Endometrial microvascular endothelial cells (primary cell): Measurements from ENCODE around the gene ETS1. TPM values are rescaled to one million over a fixed set of nuclear protein-coding genes. Genes with fewer than 3 reads are reported as not detected.
"Not testable (repeated sequence)": the region's sequence is repeated elsewhere in the genome, so short reads cannot be mapped to it uniquely, and the experiment has no call there.

Experiments
- in situ Hi-C: cut with HindIII; loops from 2 replicates; pipeline ENCODE4 v1.10.0; 2017; ENCODE audit warnings: low sequenced_read_pairs, low pct_unique_long_range_greater_than_20kb; ENCODE audit errors: inconsistent ontology term
- total RNA-seq: library from RNA; depleted of rRNA; stranded (reverse); fragments of >200 nt; gene quantifications from one replicate; pipeline ENCODE4 v1.2.3, GENCODE V29; 2015; ENCODE audit errors: inconsistent ontology term

ETS1 gene
- total RNA-seq, 1 donor from 2014 or later, result 35.4 TPM

DNA sequence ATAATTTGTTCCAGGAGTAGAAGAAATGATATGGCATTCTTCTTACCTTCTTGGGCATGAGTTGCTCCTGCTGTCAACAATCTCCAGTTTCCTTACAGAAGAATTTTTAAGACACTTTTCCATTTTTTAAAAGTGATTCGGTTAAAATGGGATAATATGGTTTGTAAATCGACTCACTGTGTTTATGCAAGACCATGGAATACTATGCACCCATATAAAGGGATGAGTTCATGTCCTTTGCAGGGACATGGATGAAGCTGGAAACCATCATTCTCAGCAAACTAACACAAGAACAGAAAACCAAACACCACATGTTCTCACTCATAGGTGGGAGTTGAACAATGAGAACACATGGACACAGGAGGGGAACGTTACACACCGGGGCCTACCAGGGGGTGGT lies 136.9 kb downstream of the ETS1 start:
- in situ Hi-C loops, result not testable (repeated sequence)

DNA sequence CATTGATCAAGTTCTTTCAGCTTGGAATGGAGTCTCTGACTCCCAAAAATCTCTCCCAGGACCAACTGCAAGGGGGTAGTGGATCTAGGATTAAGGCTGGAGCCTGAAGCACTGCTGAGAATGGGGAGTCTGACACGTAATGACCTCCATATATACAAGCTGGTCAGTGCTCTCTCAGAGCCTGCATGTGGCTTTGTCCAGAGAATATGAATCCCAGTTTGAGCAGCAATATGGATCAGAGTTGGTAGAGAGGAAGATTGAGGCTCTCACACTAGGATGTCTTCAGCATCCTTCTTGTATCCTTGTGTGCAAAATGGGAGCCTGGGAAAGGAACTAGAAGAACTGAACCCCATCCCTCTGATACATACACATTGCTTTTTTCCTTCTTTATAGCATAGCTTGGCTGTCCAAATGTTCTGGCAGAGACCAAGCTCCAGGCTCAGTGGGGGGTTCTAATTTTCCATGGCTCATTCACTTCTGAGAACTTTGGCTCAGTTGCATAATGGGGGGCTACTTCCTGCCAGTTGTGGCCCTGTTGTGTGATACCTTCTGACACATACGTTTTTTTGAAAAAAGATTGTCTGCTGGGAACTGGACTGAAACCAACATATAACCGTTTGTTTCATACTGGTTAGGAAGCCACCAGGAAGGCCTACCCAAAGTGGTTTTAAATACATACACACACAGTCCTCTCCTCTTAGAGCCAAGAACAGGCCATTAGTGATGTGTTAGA lies 138.2 kb downstream of the ETS1 start:
- in situ Hi-C loops, result no loop called here

DNA sequence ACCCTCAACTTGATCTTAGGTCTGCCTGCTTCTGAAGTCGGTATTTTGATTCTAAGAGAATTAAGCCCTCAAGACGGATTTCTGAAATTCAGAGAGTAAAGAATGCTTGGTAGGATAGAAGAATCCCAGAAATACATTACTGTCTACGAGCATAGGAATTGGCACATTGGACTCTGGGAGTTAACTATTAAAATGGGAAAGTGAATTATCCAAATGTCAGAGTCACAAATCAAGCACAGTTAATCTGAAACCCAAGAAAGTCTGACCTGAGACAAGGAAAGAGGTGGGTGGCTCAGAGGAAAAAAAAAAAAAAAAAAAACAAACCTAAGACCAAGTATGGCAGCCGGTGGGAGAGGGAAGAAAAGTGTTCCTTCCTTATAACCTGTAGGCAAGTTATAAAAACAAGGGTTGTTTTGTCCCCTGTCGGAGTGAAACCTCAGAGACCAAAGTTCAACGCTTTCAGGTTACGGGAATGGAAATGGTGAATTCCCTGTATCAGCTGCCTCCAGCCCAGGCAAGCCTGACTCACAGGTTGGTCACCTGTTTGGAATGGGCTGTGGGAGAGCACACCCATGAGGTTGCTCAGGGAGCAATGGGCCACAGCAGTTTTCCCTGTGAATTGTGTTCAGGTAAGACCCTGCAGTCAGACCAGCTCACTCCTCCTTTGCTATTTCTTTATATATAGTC lies 139.0 kb downstream of the ETS1 start:
- in situ Hi-C loops, result no loop called here

DNA sequence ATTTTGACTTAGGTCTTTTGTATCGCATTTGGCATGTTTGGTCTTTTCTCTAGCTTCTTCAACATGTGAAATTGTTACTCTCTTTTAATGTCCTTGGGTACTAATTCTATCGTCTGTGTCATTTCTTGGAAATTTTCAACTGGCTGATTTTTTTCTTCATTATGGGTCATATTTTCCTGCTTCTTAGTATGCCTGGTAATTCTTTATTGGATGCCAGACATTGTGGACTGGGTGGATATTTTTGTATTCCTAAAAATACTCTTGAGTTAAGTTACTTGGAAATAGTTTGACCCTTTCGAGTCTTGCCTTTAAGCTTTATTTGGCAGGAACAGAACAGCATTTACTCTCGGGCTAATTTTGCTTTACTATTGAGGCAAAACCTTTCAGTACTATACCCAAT lies 140.1 kb downstream of the ETS1 start:
- in situ Hi-C loops, result no loop called here

DNA sequence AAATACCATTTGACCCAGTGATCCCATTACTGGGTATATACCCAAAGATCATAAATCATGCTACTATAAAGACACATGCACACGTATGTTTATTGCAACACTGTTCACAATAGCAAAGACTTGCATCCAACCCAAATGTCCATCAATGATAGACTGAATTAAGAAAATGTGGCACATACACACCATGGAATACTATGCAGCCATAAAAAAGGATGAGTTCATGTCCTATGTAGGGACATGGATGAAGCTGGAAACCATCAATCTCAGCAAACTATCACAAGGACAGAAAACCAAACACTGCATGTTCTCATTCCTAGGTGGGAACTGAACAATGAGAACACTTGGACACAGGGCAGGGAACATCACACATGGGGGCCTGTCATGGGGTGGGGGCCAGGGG lies 141.4 kb downstream of the ETS1 start:
- in situ Hi-C loops, result not testable (repeated sequence)

DNA sequence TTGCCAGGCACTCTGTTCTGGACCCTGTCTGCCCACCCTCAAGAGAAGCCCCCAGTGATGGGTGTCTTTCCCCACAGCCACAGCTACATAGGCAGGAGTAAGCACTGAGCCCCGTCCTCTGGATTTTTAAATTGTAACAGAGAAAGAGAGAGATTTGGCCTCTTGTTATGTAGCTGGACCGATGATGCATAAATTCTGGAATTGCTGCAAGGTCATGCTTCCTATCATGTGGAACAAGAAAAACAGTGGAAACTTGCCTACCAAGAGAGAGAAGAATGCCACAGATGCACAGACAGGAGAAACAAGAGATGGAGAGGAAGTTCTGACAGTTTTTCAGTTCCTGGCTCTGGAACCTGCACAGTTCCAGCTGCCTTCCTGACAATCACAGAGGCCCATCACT lies 150.2 kb downstream of the ETS1 start:
- in situ Hi-C loops, result no loop called here

DNA sequence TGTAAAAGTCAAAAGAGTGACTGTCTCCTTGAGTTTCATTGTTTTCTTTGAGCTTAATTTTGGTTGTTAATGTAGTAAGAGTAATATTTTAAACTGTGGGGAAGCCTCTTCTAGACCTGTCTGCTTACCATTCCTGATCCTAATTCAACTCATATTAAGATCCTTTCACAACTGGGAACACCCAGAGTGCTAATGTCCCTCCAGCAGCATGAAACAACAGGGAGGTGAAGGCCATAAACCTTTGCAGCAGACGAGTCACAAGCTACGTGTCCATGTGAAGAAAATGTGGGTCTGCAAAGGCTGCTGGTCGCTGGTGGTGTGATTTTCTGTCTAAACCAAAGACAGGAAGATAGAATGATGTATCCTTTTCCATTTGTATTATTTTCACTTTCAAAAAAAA lies 152.5 kb downstream of the ETS1 start:
- in situ Hi-C loops, result no loop called here

DNA sequence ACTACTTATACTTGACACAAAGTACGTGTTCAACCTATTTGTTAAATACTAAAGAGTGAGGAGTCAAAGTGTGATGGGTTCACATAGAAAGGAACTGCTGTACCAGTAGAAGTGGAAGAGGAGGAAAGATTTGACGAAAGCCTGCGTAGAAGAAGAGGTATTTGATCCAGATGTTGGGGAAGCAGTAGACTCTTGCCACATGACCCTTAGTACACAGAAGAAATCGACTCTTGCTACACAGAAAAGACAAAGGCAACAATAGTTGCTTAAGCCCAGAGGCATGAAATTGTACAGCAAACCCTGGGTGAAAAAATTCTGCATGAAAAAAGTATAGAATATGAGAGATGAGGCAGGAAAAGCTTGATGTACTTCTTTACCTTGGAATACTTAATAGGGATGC lies 152.9 kb downstream of the ETS1 start:
- in situ Hi-C loops, result no loop called here

DNA sequence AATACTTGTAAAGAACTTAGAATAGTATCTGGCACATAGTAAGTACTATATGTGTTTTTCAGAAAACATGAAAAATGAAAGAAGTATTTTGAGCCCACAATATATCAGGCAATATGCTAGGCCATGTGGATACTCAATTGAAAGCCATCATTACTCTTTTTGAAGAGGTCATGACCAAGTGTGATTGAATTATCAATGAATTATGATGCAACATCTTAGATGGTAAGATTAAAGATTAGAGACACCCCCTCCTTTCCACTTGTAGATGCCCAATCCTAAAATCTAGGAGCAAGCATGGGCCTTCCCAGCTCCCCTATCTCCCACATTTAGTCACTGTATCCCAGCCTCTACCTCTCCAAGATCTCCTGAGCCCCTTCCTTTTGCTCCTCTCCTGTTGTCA lies 154.4 kb downstream of the ETS1 start:
- in situ Hi-C loops, result no loop called here

DNA sequence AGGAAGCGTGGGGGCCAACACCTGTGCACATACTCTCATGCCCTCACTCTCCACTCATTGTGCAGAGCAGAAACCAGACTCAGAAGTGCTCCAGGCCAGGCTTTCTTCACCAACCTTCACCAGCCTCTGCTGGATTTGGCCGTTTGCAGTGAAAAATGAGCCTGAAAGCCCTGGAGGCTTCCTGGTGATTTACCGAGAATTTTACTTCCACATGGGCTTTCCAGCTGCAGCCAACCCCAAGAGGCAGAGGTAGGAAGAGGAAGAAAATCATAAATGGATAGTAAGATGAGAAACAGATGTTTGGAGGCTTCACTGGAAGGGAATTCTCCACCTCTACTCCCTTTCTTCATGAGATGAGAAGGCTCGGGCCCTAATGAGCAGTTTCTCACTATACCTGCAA lies 155.4 kb downstream of the ETS1 start:
- in situ Hi-C loops, result no loop called here

DNA sequence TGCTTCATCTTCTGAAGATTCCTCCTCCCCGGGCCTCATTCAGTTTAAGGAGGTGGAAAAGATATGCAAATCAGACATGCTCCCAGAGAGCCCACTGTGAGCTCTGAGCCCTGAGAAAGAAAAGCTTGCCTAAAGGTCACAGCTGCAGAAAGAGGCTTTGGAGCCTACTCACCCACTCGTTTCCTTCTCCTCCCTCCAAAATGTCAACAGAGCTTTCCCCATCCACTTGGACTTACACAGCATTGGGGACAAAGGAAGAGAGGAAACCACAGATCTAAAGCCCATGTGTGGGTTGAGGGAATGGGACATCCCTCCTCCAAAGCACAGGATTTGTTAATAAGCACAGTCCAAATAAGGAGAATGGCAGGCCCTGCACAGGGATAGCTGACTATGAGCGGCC lies 158.4 kb downstream of the ETS1 start:
- in situ Hi-C loops, result no loop called here

DNA sequence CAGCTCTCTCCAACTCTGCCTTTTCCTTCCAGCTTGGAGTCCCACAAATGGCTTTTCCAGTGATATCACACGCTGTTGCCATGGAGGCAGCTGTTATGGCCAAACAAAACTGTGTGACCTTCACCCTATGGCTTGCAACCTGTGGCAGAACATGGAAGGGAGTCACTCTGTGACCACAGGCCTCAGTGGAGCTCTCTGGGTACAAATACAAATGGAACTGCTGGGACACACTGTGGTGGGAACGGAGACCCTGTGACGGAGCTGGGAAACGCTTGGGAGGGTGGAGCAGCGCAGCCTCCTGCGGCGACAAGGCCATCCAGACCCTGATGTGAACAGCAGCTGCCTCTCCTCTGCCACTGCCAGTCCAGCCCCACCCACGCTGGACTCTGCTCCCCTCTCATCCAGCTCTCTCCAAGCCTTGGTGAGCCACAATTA lies 162.5 kb downstream of the ETS1 start:
- in situ Hi-C loops, result no loop called here

DNA sequence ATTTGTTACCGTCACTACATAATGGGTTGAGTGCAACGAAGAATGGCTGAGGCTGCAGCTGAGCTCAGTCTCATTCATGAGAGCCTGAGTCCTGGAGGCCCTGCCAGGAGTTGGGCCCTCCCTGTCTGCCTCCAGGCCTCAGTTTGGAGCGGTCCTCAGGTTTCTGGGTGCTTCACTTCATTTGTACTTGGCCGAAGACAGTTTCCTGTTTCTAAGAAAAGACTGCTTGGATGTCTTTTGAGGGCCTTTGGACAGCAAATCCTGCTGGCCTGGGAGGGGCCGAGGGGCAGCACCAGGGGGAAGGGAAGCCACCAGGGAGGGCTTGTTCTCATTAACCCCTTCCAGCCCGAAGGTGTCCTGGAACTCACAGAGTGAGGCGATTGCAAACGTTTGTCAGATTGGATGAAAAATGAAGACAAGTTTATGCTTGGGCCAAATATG lies 163.1 kb downstream of the ETS1 start:
- in situ Hi-C loops, result no loop called here

DNA sequence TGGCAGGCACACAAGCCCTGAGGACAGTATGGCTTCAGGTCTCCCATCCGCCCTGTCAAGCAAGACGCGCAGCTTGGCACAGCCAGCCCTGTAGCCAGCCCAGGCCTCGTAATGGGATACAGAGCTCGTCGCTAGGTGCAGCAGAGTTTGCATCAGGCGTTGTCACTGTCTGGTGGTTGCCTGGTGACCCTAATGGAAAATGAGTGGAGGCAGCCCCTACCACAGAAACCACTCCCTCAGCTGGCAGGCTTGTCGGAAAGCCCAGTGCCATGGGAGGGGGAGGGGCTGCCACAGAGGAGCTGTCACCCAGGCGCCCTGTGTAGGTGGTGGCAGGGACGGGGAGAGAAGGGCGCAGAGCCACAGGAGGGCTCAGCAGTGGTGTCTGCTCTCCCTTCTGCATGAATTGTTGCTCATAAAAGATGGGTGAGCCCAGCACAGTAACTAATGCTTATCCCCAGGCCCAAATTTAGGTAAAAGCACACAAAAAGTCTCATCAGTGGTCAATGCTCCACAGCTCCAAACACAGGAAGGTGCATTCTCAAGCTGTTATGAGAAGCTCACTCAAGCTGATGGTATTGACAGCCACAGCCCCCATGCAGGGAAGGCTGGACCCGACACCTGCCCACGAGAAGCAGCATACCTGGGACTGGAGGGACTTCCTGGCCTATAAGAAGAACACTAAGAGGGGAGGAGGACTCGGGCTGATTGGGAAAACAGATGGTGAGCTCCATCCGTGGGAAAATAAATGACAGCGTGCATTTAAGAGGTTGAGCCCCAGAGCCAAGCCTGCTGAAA lies 164.6 kb downstream of the ETS1 start:
- in situ Hi-C loops, result no loop called here

DNA sequence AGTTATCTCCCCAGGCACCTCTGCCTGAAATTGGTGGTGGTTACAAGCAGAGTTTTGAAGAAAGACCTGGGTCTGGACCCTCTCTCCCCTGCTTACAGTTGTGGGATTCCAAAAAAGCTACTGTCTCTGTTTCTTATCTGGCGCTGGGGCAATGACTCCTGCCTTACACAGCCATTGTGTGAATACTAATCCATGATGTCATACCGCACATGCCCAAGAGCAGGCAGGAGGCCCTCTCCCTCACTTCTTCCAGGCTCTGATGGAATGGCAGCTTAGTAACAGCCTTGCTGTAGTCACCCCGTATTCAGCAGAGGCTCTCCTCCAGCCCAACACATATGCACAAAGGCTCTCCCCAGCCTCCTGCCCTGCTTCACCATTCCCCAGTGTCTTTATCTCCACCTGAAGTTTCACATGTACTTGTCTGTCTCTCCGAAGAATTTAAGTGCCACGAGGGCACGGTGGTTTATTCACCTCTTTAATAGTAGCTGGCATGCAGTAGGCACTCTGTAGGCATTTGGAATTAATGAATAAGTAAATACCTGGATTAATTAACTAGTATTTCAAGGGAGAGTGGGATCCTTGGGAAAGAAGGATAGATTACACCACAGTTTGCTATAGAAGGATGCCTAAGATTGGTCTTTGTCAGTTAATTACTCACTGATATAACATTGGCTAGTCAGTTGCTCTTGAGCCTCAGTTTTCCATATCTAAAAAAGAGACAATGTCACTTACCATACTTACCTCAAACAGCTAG lies 165.6 kb downstream of the ETS1 start:
- in situ Hi-C loops, result no loop called here

DNA sequence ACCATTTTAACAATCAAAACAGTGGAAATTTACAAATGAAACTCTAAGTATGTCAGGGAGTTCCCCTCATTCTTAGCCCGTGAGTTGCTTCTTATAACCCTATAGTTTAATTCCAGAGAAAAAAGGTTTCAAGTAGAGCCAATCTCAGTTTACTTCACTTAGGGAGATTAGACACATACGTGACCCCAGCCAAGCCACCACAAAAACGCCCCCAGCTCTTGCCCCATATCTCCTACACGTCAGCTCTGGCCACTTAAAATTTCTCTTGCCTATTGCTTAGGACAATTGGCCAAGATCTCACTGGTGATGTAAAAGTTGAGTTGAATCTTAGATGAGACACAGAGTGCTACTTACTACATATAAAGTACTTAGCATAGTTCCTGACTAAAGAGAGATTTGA lies 166.4 kb downstream of the ETS1 start:
- in situ Hi-C loops, result no loop called here

DNA sequence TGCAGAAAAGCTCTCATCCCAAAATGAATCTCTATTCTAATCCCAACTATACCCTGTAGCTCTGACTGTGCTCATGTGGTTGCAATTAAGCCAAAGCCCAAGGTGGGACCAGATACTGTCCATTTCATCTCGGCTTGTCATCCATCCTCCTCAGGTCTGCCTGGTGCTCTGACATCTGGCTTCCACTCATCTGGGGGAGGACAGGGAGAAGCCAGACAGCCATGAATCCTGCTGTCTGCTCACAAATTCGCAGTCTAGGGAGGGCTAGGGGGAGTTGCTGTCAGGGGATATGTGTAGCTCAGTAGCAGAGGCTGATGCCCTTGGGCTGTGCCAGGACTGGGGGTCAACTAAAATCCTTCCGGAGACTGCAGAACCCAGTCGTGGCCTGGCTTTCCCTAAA lies 167.1 kb downstream of the ETS1 start:
- in situ Hi-C loops, result no loop called here

DNA sequence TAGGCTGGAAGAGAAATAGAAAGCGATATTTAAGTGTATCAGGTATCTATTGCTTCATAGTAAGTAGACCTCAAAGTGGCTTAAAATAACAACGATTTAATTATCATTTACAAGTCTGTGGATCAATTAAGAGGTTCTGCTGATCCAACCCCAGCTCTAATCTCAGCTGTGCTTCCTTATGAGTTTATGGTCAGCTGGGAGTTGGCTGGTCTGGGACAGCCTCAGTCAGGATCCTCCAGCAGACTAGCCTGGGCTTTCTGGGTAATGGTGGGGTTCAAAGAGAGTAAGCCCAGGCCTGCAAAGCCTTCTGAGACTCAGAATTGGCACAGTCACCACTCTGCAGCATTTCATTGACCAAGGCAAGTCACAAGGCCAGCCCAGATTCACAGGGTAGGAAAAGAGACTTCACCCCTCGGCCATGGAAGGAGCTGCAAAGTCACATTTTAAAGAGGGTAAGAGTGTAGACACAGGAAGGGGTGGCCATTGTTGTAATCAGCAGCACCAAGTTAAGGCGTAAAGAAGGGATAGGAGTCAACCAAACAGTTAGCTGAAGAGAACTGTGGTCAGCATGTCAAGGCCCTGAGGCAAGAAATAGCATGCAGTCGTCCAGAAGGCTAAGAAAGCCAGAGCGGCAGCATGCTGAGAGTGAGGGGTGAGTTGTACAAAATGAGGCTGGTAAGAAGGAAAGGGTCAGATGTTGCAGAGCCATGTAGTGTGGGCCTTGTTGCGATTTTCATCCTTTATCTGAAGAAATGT lies 168.2 kb downstream of the ETS1 start:
- in situ Hi-C loops, result no loop called here
